HEK293 (cell line): ENCODE results near the gene TRAK1.

ENCODE experiments used
- TCF7L2 ChIP-seq: IDR thresholded peaks from 2 replicates; pipeline ENCODE4 v1.6.1; 2011; ENCODE audit warnings: low read depth, mild to moderate bottlenecking, inconsistent platforms, low read length, moderate library complexity, borderline replicate concordance
- ZBTB1 ChIP-seq: fragments of 450-650 bp; formaldehyde crosslinking; IDR thresholded peaks from 2 replicates; pipeline ENCODE4 v1.5.1; 2016; ENCODE audit warnings: missing biosample characterization, missing genetic modification characterization
- ZNF274 ChIP-seq, 2 experiments: fragments of 200-500 bp in 1 of 2; fragments of 450-650 bp in 1 of 2; sonication (Bioruptor generic) in 1 of 2; formaldehyde crosslinking in 1 of 2; IDR thresholded peaks; 2 replicates each; pipeline versions ENCODE4 v1.5.1 to v1.6.1; 2014 to 2016; ENCODE audit warnings: borderline replicate concordance in 1 of 2, inconsistent platforms in 1 of 2, low read length in 1 of 2, missing biosample characterization in 1 of 2, missing genetic modification characterization in 1 of 2
- ZNF843 ChIP-seq: fragments of 450-650 bp; formaldehyde crosslinking; IDR thresholded peaks from 2 replicates; pipeline ENCODE4 v1.5.1; 2016; ENCODE audit warnings: missing biosample characterization, missing genetic modification characterization
- TF ChIP-seq, protein P1 (sequence below): fragments of 450-650 bp; formaldehyde crosslinking; IDR thresholded peaks from 2 replicates; pipeline ENCODE4 v1.5.1; 2016; ENCODE audit warnings: missing biosample characterization, missing genetic modification characterization, low read depth
- TF ChIP-seq, protein P2 (sequence below): fragments of 450-650 bp; formaldehyde crosslinking; IDR thresholded peaks from 2 replicates; pipeline ENCODE4 v1.5.1; 2016; ENCODE audit warnings: missing biosample characterization, missing genetic modification characterization

DNA sequence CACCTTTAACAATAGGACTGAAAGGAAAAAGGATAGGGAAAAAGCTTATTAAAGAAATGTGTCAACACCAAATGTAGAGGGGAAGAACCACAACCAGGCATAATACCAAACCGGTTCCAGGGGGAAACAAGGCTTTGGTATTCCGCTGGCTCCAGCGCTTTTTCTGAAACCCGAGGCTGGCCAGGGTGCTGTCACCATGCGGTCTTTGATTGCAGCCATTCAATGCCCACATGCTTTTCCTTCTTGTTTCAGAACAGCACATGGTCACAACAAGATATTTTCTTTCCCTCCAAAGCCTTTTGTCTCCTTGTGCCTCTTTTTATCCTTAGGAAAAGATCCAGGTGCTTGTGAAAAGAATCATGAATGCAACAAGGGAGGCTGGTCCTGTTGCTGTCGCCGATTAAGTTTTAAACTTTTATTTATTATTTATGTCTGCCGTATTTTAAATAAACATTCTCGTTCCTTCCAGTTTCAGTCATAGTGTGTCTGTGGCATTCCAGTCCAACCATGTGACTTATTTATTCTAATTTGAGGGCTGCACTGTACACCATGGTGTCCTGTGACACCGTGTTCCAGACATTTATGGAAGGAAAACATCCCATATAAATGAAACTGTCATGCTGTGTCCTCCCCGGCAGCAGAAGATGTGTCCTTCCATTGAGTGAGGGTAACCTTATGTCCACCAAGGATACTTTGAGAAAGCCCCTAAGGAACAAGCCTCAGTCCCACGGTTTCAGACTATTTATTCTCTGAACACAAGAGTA, 133.7 kb downstream of the TRAK1 start:
- TF ChIP-seq ZNF843: no peak
- TF ChIP-seq, protein P1, sequence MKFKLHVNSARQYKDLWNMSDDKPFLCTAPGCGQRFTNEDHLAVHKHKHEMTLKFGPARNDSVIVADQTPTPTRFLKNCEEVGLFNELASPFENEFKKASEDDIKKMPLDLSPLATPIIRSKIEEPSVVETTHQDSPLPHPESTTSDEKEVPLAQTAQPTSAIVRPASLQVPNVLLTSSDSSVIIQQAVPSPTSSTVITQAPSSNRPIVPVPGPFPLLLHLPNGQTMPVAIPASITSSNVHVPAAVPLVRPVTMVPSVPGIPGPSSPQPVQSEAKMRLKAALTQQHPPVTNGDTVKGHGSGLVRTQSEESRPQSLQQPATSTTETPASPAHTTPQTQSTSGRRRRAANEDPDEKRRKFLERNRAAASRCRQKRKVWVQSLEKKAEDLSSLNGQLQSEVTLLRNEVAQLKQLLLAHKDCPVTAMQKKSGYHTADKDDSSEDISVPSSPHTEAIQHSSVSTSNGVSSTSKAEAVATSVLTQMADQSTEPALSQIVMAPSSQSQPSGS: no peak
- TF ChIP-seq, protein P2, sequence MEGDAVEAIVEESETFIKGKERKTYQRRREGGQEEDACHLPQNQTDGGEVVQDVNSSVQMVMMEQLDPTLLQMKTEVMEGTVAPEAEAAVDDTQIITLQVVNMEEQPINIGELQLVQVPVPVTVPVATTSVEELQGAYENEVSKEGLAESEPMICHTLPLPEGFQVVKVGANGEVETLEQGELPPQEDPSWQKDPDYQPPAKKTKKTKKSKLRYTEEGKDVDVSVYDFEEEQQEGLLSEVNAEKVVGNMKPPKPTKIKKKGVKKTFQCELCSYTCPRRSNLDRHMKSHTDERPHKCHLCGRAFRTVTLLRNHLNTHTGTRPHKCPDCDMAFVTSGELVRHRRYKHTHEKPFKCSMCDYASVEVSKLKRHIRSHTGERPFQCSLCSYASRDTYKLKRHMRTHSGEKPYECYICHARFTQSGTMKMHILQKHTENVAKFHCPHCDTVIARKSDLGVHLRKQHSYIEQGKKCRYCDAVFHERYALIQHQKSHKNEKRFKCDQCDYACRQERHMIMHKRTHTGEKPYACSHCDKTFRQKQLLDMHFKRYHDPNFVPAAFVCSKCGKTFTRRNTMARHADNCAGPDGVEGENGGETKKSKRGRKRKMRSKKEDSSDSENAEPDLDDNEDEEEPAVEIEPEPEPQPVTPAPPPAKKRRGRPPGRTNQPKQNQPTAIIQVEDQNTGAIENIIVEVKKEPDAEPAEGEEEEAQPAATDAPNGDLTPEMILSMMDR (tag by site-specific recombination): no peak
- no peak for TF ChIP-seq TCF7L2
- no peak for TF ChIP-seq ZNF274 (IDR thresholded peaks at IDR 0.05; ENCODE audit: low read length)
- TF ChIP-seq ZNF274 (tag by site-specific recombination; IDR thresholded peaks at IDR 0.05; ENCODE audit: borderline replicate concordance): no peak
- TF ChIP-seq ZBTB1 (tag by site-specific recombination): no peak
